Amygdala (tissue), 56 donors: ENCODE measurements around the gene KRT7.

Experiments used
- DNase-seq, 56 donors: peaks; one replicate each; lab custom pipeline; 2025; lab: John Stamatoyannopoulos, UW

Gene KRT7

GRCh38 chr12:52210925-52211650 is 22.0 kb upstream of the KRT7 start:
- DNase-seq, result no peak

GRCh38 chr12:52211716-52212585 is 21.1 kb upstream of the KRT7 start:
- no peak for DNase-seq

GRCh38 chr12:52212701-52213563 is 20.1 kb upstream of the KRT7 start:
- no peak for DNase-seq

GRCh38 chr12:52213564-52214420 is 19.3 kb upstream of the KRT7 start:
- peak in 43 of 56 donors; percentile 10 to 68 (median 39) for DNase-seq

GRCh38 chr12:52214421-52214802 is 18.6 kb upstream of the KRT7 start:
- DNase-seq, result no peak

GRCh38 chr12:52215587-52216031 is 17.4 kb upstream of the KRT7 start:
- DNase-seq, result no peak

GRCh38 chr12:52216100-52216499 is 16.9 kb upstream of the KRT7 start:
- no peak for DNase-seq

GRCh38 chr12:52216807-52217206 is 16.2 kb upstream of the KRT7 start:
- DNase-seq, result peak in 7 of 56 donors; percentile 9 to 42 (median 16)

- DNase-seq, result peak in 1 of 56 donors; percentile 29
Observed at GRCh38 chr12:52217223-52217622, 15.8 kb upstream of the KRT7 start.

- DNase-seq, result no peak
Observed at GRCh38 chr12:52218001-52218400, 15.0 kb upstream of the KRT7 start.

- no peak for DNase-seq
Observed at GRCh38 chr12:52220477-52220876, 12.6 kb upstream of the KRT7 start.

- DNase-seq, result no peak
Observed at GRCh38 chr12:52221070-52221781, 11.8 kb upstream of the KRT7 start.

- peak in 31 of 56 donors; percentile 12 to 74 (median 51) for DNase-seq
Observed at GRCh38 chr12:52221912-52222457, 11.1 kb upstream of the KRT7 start.

- no peak for DNase-seq
Observed at GRCh38 chr12:52222692-52223091, 10.4 kb upstream of the KRT7 start.

- DNase-seq, result no peak
Observed at GRCh38 chr12:52223406-52224039, 9.5 kb upstream of the KRT7 start.

- DNase-seq, result no peak
Observed at GRCh38 chr12:52224151-52224550, 8.9 kb upstream of the KRT7 start.

- no peak for DNase-seq
Observed at GRCh38 chr12:52225752-52226151, 7.3 kb upstream of the KRT7 start.

GRCh38 chr12:52226446-52226845 is 6.6 kb upstream of the KRT7 start:
- no peak for DNase-seq
